SU-DHL-6 (cell line): ENCODE data around the gene EIF1AX.
"Not testable (repeated sequence)": the region's sequence is repeated elsewhere in the genome, so short reads cannot be mapped to it uniquely, and the experiment has no call there.

Experiments
- H2AFZ ChIP-seq: fragments of 200-600 bp; sonication (generic); 2 replicates; pipeline ENCODE4 v1.6.1; 2014; ENCODE audit warnings: low read depth, mild to moderate bottlenecking, moderate library complexity, mixed read lengths, antibody characterized with exemption, low read length; ENCODE audit not compliant: severe bottlenecking
- H3F3A ChIP-seq: fragments of 200-600 bp; shearing (Covaris generic); 2 replicates; pipeline ENCODE4 v1.6.0; 2016; ENCODE audit warnings: antibody characterized with exemption, mild to moderate bottlenecking; ENCODE audit not compliant: insufficient read depth
- H3K27ac ChIP-seq: fragments of 200-600 bp; sonication (generic); 2 replicates; pipeline ENCODE4 v1.5.1; 2016; ENCODE audit warnings: low read depth, mild to moderate bottlenecking, low read length, moderate library complexity, mixed read lengths
- H3K27me3 ChIP-seq: fragments of 200-600 bp; sonication (generic), shearing (Covaris generic); 2 replicates; pipeline ENCODE4 v1.6.0; 2014; ENCODE audit warnings: mild to moderate bottlenecking, low read length
- H3K36me3 ChIP-seq: fragments of 200-600 bp; sonication (generic); 2 replicates; pipeline ENCODE4 v1.6.1; 2014; ENCODE audit warnings: mild to moderate bottlenecking, low read length, mixed read lengths
- H3K4me2 ChIP-seq: fragments of 300-600, 200-600 bp; shearing (Covaris generic), sonication (generic); 2 replicates; pipeline ENCODE4 v1.6.0; 2014; ENCODE audit warnings: low read length, low read depth, mild to moderate bottlenecking; ENCODE audit not compliant: poor library complexity, severe bottlenecking
- H3K4me3 ChIP-seq: fragments of 200-600 bp; sonication (generic); 2 replicates; pipeline ENCODE4 v1.5.1; 2014; ENCODE audit warnings: antibody characterized with exemption, low read length, mild to moderate bottlenecking, mixed read lengths; ENCODE audit not compliant: insufficient read depth, poor library complexity, severe bottlenecking
- H3K79me2 ChIP-seq: fragments of 200-600 bp; sonication (generic); 2 replicates; pipeline ENCODE4 v1.6.1; 2014; ENCODE audit warnings: mild to moderate bottlenecking, low read length, moderate library complexity; ENCODE audit not compliant: insufficient read depth
- H3K9ac ChIP-seq: fragments of 200-600 bp; sonication (generic); 2 replicates; pipeline ENCODE4 v1.7.0; 2014; ENCODE audit warnings: mild to moderate bottlenecking, low read length
- H3K9me2 ChIP-seq: fragments of 200-600 bp; sonication (generic); replicated peaks from 2 replicates; pipeline ENCODE4 v1.6.1; 2014; ENCODE audit warnings: low read length; ENCODE audit not compliant: insufficient read depth
- H3K9me3 ChIP-seq: fragments of 200-600 bp; sonication (generic); 2 replicates; pipeline ENCODE4 v1.6.1; 2014; ENCODE audit warnings: low read length, mixed read lengths; ENCODE audit not compliant: insufficient read depth
- H4K20me1 ChIP-seq: fragments of 200-600 bp; sonication (generic); 2 replicates; pipeline ENCODE4 v1.6.1; 2014; ENCODE audit warnings: low read depth, mild to moderate bottlenecking, antibody characterized with exemption, low read length, moderate library complexity, mixed read lengths
- CTCF ChIP-seq: fragments of 200-600 bp; sonication (generic); IDR thresholded peaks from one replicate; pipeline ENCODE4 v1.5.1; 2017; ENCODE audit warnings: antibody characterized with exemption, mild to moderate bottlenecking, low read length, moderate library complexity; ENCODE audit not compliant: insufficient read depth, poor library complexity, severe bottlenecking
- EZH2phosphoT487 ChIP-seq: fragments of 200-600 bp; sonication (generic), shearing (Covaris generic); conservative IDR thresholded peaks from 2 replicates; pipeline ENCODE4 v1.6.1; 2018; ENCODE audit warnings: mild to moderate bottlenecking, antibody characterized with exemption, low read length, moderate library complexity, mixed read lengths

Gene EIF1AX

GRCh38 chrX:20129547-20129946 lies 12.1 kb downstream of the EIF1AX start:
- TF ChIP-seq EZH2phosphoT487 (no peak), CTCF (no peak)
- H4K20me1 ChIP-seq: no peaks in the 10 kb centered on the region
- no peak overlapping the region for H3K9ac ChIP-seq
- H3K27ac ChIP-seq: no peak overlapping the region
- no peaks in the 10 kb centered on the region for H3K27me3 ChIP-seq
- no peaks in the 10 kb centered on the region for H3K79me2 ChIP-seq
- no peak overlapping the region for H2AFZ ChIP-seq
- H3K9me2 ChIP-seq: no peaks in the 10 kb centered on the region
- H3K9me3 ChIP-seq: no peaks in the 10 kb centered on the region
- peaks cover 18% of the 10 kb centered on the region for H3F3A ChIP-seq
- no peak overlapping the region for H3K4me2 ChIP-seq
- H3K4me3 ChIP-seq: no peak overlapping the region
- H3K36me3 ChIP-seq: peaks cover 7% of the 10 kb centered on the region; the same call in 1 of the 2 replicates

GRCh38 chrX:20128670-20129069 lies 13.0 kb downstream of the EIF1AX start:
- H4K20me1 ChIP-seq: no peaks in the 10 kb centered on the region
- no peak overlapping the region for H3K4me3 ChIP-seq
- TF ChIP-seq CTCF: no peak
- H3K9ac ChIP-seq: no peak overlapping the region
- no peak overlapping the region for H3K27ac ChIP-seq
- H3K4me2 ChIP-seq: no peak overlapping the region
- H3K27me3 ChIP-seq: no peaks in the 10 kb centered on the region
- peaks cover 18% of the 10 kb centered on the region for H3F3A ChIP-seq
- H3K9me2 ChIP-seq: no peaks in the 10 kb centered on the region
- no peaks in the 10 kb centered on the region for H3K9me3 ChIP-seq
- no peak overlapping the region for H2AFZ ChIP-seq
- peaks cover 5% of the 10 kb centered on the region; the same call in 1 of the 2 replicates for H3K36me3 ChIP-seq
- no peaks in the 10 kb centered on the region for H3K79me2 ChIP-seq

- not testable (repeated sequence) for H2AFZ ChIP-seq, H3K4me2 ChIP-seq, H3K4me3 ChIP-seq, H3K79me2 ChIP-seq, H3K27me3 ChIP-seq, H3K9me2 ChIP-seq, H3K36me3 ChIP-seq, H3K9me3 ChIP-seq, H3K9ac ChIP-seq, H3K27ac ChIP-seq, H4K20me1 ChIP-seq
- peak; percentile 14 for TF ChIP-seq CTCF
- H3F3A ChIP-seq: peaks cover 13% of the 10 kb centered on the region
Observed at GRCh38 chrX:20127440-20127839, 14.2 kb downstream of the EIF1AX start.

GRCh38 chrX:20126833-20127232 lies 14.8 kb downstream of the EIF1AX start:
- not testable (repeated sequence) for H3K36me3 ChIP-seq, H3K9me3 ChIP-seq, H3K9ac ChIP-seq, H3K27me3 ChIP-seq, H3K79me2 ChIP-seq, H3K9me2 ChIP-seq, H4K20me1 ChIP-seq, H3K4me3 ChIP-seq, H3K27ac ChIP-seq, H2AFZ ChIP-seq
- H3F3A ChIP-seq: peaks cover 12% of the 10 kb centered on the region
- peak overlapping the region; percentile 33 for H3K4me2 ChIP-seq
